ENCODE data around the gene CASP8. TPM values are rescaled to one million over a fixed set of nuclear protein-coding genes. Genes with fewer than 3 reads are reported as not detected.

Gene CASP8
- total and polyA plus RNA-seq, 2 experiments from 2014 or later, result 11.7 to 20.8 TPM

- H2AFZ ChIP-seq, result no peak overlapping the region
- H3K4me2 ChIP-seq (ENCODE audit: unreplicated experiment), result no peak overlapping the region
- no peaks in the 10 kb centered on the region for H3F3A ChIP-seq (ENCODE audit: insufficient read depth)
- H3K9me2 ChIP-seq (ENCODE audit: insufficient read depth), result no peaks in the 10 kb centered on the region
- in situ Hi-C loops (cut with MboI), result no loop called here
- H3K79me2 ChIP-seq (ENCODE audit: insufficient read depth), result no peaks in the 10 kb centered on the region
- no peak overlapping the region for H3K9ac ChIP-seq
- H3K27me3 ChIP-seq (replicated peaks; ENCODE audit: insufficient read depth), result no peaks in the 10 kb centered on the region
- no peak for DNase-seq
- TF ChIP-seq EZH2phosphoT487 (IDR thresholded peaks at IDR 0.05; ENCODE audit: insufficient read depth, low read depth) (no peak), EZH2 (IDR thresholded peaks at IDR 0.05; ENCODE audit: insufficient read depth, poor library complexity, severe bottlenecking) (no peak)
- no peak overlapping the region for H3K27ac ChIP-seq
- no peak overlapping the region for H3K4me3 ChIP-seq
- H3K4me1 ChIP-seq (ENCODE audit: insufficient read depth), result no peaks in the 10 kb centered on the region
- H3K9me3 ChIP-seq (ENCODE audit: low read depth), result no peaks in the 10 kb centered on the region
- 44 to 45% methylated on average over 2 of the region's 2 CpGs for WGBS, 2 experiments (ENCODE audit: low coverage in 1 of 2, low lambda C conversion rate in 2 of 2, missing lambda C conversion rate in 2 of 2)
- peaks cover 13% of the 10 kb centered on the region; the same call in 1 of the 2 replicates for H3K36me3 ChIP-seq (ENCODE audit: low read depth)
- H4K20me1 ChIP-seq (ENCODE audit: insufficient read depth), result no peaks in the 10 kb centered on the region
Observed at GRCh38 chr2:201319511-201319910, 59.2 kb downstream of the CASP8 start.

GRCh38 chr2:201320257-201320656 lies 59.9 kb downstream of the CASP8 start:
- Histone ChIP-seq H3K9me3 (ENCODE audit: low read depth) (no peaks in the 10 kb centered on the region), H3K27ac (no peak overlapping the region), H3K36me3 (ENCODE audit: low read depth) (peaks cover 13% of the 10 kb centered on the region; the same call in 1 of the 2 replicates), H3K4me2 (ENCODE audit: unreplicated experiment) (no peak overlapping the region), H3K4me3 (no peak overlapping the region), H3K79me2 (ENCODE audit: insufficient read depth) (no peaks in the 10 kb centered on the region), H3K9ac (no peak overlapping the region), H3K4me1 (ENCODE audit: insufficient read depth) (no peaks in the 10 kb centered on the region), H2AFZ (no peak overlapping the region), H3K9me2 (ENCODE audit: insufficient read depth) (no peaks in the 10 kb centered on the region), H4K20me1 (ENCODE audit: insufficient read depth) (no peaks in the 10 kb centered on the region), H3K27me3 (replicated peaks; ENCODE audit: insufficient read depth) (no peaks in the 10 kb centered on the region), H3F3A (ENCODE audit: insufficient read depth) (no peaks in the 10 kb centered on the region)
- DNase-seq, result no peak
- TF ChIP-seq EZH2phosphoT487 (IDR thresholded peaks at IDR 0.05; ENCODE audit: insufficient read depth, low read depth) (no peak), EZH2 (IDR thresholded peaks at IDR 0.05; ENCODE audit: insufficient read depth, poor library complexity, severe bottlenecking) (no peak)
- in situ Hi-C loops (cut with MboI), result no loop called here
- 94 to 98% methylated on average over 4 of the region's 4 CpGs for WGBS, 2 experiments (ENCODE audit: low coverage in 1 of 2, low lambda C conversion rate in 2 of 2, missing lambda C conversion rate in 2 of 2)

DNA sequence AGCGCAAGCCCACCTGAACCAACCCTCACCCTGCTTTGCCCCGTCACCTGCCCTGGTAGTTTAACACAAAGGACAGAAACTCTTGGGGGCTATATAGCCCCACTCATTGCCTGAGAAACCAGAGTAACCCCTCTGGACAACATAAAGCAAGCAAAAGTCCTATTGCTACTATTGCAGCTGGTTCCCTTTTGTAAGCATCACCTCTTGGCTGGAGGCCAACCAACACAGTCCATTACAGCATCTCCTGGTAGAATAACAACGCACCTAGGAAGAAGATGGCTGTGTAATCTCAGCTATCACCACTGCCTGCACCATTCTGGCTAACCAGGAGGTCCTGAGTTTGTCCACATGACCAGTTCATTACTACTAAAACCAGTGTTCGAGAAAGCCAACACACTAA lies 60.4 kb downstream of the CASP8 start:
- 74 to 77% methylated on average over 4 of the region's 4 CpGs for WGBS, 2 experiments (ENCODE audit: low coverage in 1 of 2, low lambda C conversion rate in 2 of 2, missing lambda C conversion rate in 2 of 2)
- in situ Hi-C loops (cut with MboI), result no loop called here

GRCh38 chr2:201322772-201323171 lies 62.4 kb downstream of the CASP8 start:
- no peak for DNase-seq
- Histone ChIP-seq H3K27ac (no peak overlapping the region), H3K9me3 (ENCODE audit: low read depth) (no peaks in the 10 kb centered on the region), H3K79me2 (ENCODE audit: insufficient read depth) (no peaks in the 10 kb centered on the region), H3K9me2 (ENCODE audit: insufficient read depth) (no peaks in the 10 kb centered on the region), H3K4me3 (no peak overlapping the region), H3K4me1 (ENCODE audit: insufficient read depth) (no peaks in the 10 kb centered on the region), H3K9ac (no peak overlapping the region), H3F3A (ENCODE audit: insufficient read depth) (no peaks in the 10 kb centered on the region), H4K20me1 (ENCODE audit: insufficient read depth) (no peaks in the 10 kb centered on the region), H2AFZ (no peak overlapping the region), H3K36me3 (ENCODE audit: low read depth) (peaks cover 19% of the 10 kb centered on the region; the same call in 1 of the 2 replicates), H3K27me3 (replicated peaks; ENCODE audit: insufficient read depth) (no peaks in the 10 kb centered on the region), H3K4me2 (ENCODE audit: unreplicated experiment) (no peak overlapping the region)
- TF ChIP-seq EZH2phosphoT487 (IDR thresholded peaks at IDR 0.05; ENCODE audit: insufficient read depth, low read depth) (no peak), EZH2 (IDR thresholded peaks at IDR 0.05; ENCODE audit: insufficient read depth, poor library complexity, severe bottlenecking) (no peak)
- in situ Hi-C loops (cut with MboI), result no loop called here

More for the DNA sequence above, 60.4 kb downstream of the CASP8 start:
- no peak overlapping the region for H2AFZ ChIP-seq
- H3K27ac ChIP-seq, result no peak overlapping the region
- no peaks in the 10 kb centered on the region for H4K20me1 ChIP-seq (ENCODE audit: insufficient read depth)
- TF ChIP-seq EZH2phosphoT487 (IDR thresholded peaks at IDR 0.05; ENCODE audit: insufficient read depth, low read depth) (no peak), EZH2 (IDR thresholded peaks at IDR 0.05; ENCODE audit: insufficient read depth, poor library complexity, severe bottlenecking) (no peak)
- H3K4me1 ChIP-seq (ENCODE audit: insufficient read depth), result no peaks in the 10 kb centered on the region
- H3K9me3 ChIP-seq (ENCODE audit: low read depth), result no peaks in the 10 kb centered on the region
- no peak overlapping the region for H3K9ac ChIP-seq
- no peaks in the 10 kb centered on the region for H3F3A ChIP-seq (ENCODE audit: insufficient read depth)
- no peaks in the 10 kb centered on the region for H3K79me2 ChIP-seq (ENCODE audit: insufficient read depth)
- DNase-seq, result no peak
- no peak overlapping the region for H3K4me2 ChIP-seq (ENCODE audit: unreplicated experiment)
- no peak overlapping the region for H3K4me3 ChIP-seq
- no peaks in the 10 kb centered on the region for H3K9me2 ChIP-seq (ENCODE audit: insufficient read depth)
- H3K27me3 ChIP-seq (replicated peaks; ENCODE audit: insufficient read depth), result no peaks in the 10 kb centered on the region
- H3K36me3 ChIP-seq (ENCODE audit: low read depth), result peaks cover 13% of the 10 kb centered on the region; the same call in 1 of the 2 replicates

DNA sequence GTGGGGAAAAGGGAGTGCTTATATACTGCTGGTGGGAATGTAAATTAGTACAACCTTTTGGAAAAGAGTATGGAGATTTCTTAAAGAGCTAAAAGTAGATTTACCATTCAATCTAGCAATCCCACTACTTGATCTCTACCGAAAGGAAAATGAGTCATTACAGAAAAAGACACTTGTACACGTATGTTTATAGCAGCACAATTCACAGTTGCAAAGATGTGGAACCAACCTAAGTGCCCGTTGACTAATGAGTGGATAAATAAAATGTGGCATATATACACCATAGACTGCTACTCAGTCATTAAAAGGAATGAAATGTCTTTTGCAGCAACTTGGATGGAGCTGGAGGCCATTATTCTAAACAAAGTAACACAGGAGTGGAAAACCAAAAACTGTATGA lies 67.3 kb downstream of the CASP8 start:
- no peak overlapping the region for H2AFZ ChIP-seq
- H3K9ac ChIP-seq, result no peak overlapping the region
- WGBS, 2 experiments (ENCODE audit: low coverage in 1 of 2, low lambda C conversion rate in 2 of 2, missing lambda C conversion rate in 2 of 2), result 76 to 82% methylated on average over 3 of the region's 3 CpGs
- H3K36me3 ChIP-seq (ENCODE audit: low read depth), result peaks cover 14% of the 10 kb centered on the region; the same call in 1 of the 2 replicates
- H3K79me2 ChIP-seq (ENCODE audit: insufficient read depth), result no peaks in the 10 kb centered on the region
- no peak for DNase-seq
- no peak overlapping the region for H3K4me3 ChIP-seq
- H3K4me2 ChIP-seq (ENCODE audit: unreplicated experiment), result no peak overlapping the region
- no peaks in the 10 kb centered on the region for H3K9me2 ChIP-seq (ENCODE audit: insufficient read depth)
- H3F3A ChIP-seq (ENCODE audit: insufficient read depth), result no peaks in the 10 kb centered on the region
- H4K20me1 ChIP-seq (ENCODE audit: insufficient read depth), result no peaks in the 10 kb centered on the region
- no peaks in the 10 kb centered on the region for H3K27me3 ChIP-seq (replicated peaks; ENCODE audit: insufficient read depth)
- H3K9me3 ChIP-seq (ENCODE audit: low read depth), result no peaks in the 10 kb centered on the region
- TF ChIP-seq EZH2phosphoT487 (IDR thresholded peaks at IDR 0.05; ENCODE audit: insufficient read depth, low read depth) (no peak), EZH2 (IDR thresholded peaks at IDR 0.05; ENCODE audit: insufficient read depth, poor library complexity, severe bottlenecking) (no peak)
- H3K4me1 ChIP-seq (ENCODE audit: insufficient read depth), result no peaks in the 10 kb centered on the region
- no peak overlapping the region for H3K27ac ChIP-seq
- in situ Hi-C loops (cut with MboI), result no loop called here

All from GM23248 (cell line).